Astrocyte of the spinal cord (primary cell): ENCODE measurements around the gene GAREM1.
A peak's percentile ranks its signal among the peaks of the same experiment; 100 is the strongest.

Experiments
- DNase-seq: peaks from one replicate; pipeline ENCODE4 v3.0.0; 2011; ENCODE audit warnings: low read depth, low spot score
- H3K4me3 ChIP-seq: 2 replicates; pipeline ENCODE4 v1.5.1; 2011; ENCODE audit warnings: low read depth, mild to moderate bottlenecking, low read length, moderate library complexity
- in situ Hi-C: cut with HindIII; loops from 2 replicates; pipeline ENCODE4 v1.10.0; 2017; ENCODE audit warnings: low sequenced_read_pairs
- TF ChIP-seq, protein P1 (sequence below): IDR thresholded peaks from 2 replicates; pipeline ENCODE4 v1.5.1; 2012; ENCODE audit warnings: low read depth, mild to moderate bottlenecking, low read length, inconsistent platforms

Gene GAREM1

DNA sequence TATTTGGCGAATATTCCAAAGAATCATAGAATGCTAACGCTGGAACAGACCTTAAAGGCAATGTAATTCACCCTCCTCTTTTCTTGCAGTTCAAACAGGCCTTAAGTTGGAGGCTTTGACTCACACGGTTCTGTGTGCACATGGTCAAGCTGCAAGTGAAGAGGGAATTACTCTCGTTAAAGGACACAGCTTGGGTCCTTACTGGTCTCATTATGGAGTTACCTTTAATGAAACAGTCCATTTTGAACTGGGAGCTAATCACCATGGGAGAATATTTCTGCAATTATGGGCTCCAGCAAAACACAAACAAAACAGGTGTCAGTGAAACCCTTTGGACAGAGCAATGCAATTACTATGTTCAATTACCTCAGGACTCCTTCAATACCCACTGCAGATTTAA, 135.5 kb downstream of the GAREM1 start:
- DNase-seq: no peak
- in situ Hi-C loops: no loop called here
- TF ChIP-seq, protein P1, sequence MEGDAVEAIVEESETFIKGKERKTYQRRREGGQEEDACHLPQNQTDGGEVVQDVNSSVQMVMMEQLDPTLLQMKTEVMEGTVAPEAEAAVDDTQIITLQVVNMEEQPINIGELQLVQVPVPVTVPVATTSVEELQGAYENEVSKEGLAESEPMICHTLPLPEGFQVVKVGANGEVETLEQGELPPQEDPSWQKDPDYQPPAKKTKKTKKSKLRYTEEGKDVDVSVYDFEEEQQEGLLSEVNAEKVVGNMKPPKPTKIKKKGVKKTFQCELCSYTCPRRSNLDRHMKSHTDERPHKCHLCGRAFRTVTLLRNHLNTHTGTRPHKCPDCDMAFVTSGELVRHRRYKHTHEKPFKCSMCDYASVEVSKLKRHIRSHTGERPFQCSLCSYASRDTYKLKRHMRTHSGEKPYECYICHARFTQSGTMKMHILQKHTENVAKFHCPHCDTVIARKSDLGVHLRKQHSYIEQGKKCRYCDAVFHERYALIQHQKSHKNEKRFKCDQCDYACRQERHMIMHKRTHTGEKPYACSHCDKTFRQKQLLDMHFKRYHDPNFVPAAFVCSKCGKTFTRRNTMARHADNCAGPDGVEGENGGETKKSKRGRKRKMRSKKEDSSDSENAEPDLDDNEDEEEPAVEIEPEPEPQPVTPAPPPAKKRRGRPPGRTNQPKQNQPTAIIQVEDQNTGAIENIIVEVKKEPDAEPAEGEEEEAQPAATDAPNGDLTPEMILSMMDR: no peak
- H3K4me3 ChIP-seq: no peak overlapping the region

DNA sequence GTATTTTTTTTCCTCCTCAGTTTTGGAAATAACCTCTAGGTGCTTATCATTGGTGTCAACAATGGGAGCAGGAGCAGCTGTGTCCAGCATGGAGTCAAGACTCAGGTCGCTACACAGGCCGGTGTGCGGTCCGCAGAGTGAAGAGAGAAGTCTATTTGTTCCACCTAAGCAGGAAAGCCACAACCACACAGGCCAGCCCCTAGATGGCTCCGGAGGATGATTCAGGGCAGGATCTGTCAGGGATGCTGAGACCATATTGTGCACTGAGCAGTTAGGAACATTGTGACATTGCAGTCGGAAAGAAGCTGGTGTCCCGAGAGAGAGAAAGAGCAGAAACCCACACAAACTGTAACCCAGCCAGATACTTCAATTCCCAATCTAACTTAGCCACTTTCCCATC, 136.9 kb downstream of the GAREM1 start:
- no peak for DNase-seq
- in situ Hi-C loops: no loop called here
- TF ChIP-seq, protein P1: peak; percentile 16
- H3K4me3 ChIP-seq: no peak overlapping the region

DNA sequence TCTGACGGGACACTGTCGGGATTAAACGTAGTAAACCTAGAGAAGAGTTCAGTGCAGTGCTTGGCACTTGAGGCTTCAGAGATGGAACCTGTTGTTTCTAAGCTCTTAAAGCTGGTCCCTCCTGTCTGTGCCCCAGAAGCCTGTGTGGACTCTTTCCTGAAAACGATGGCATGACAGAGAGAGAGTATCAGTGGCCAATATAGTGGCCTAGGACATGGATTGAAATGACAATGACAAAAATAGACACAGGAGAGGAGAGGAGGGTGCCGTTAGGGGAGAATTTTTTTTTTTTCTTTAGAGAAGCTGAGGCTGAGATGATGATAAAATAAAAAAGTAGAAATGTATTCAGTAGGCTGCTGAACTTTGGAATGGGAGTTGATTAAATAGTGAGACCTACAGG, 138.0 kb downstream of the GAREM1 start:
- no peak overlapping the region for H3K4me3 ChIP-seq
- DNase-seq: no peak
- TF ChIP-seq, protein P1: no peak
- in situ Hi-C loops: no loop called here

DNA sequence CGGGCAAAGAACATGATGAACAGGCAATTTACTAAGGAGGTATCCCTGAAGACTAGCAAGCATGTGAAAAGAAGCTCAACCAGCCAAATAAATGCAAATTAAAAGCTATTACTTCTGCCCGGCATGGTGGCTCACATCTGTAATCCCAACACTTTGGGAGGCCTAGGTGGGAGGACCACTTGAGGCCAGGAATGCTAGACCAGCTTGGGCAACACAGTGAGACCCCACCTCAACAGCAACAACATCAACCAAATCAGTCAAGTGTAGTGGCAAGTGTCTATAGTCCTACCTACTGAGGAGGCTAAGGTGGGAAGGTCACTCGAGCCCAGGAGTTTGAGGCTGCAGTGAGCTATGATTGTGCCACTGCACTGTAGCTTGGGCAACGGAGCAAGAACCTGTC, 141.7 kb downstream of the GAREM1 start:
- in situ Hi-C loops: no loop called here
- TF ChIP-seq, protein P1: no peak
- no peak overlapping the region for H3K4me3 ChIP-seq
- DNase-seq: no peak

DNA sequence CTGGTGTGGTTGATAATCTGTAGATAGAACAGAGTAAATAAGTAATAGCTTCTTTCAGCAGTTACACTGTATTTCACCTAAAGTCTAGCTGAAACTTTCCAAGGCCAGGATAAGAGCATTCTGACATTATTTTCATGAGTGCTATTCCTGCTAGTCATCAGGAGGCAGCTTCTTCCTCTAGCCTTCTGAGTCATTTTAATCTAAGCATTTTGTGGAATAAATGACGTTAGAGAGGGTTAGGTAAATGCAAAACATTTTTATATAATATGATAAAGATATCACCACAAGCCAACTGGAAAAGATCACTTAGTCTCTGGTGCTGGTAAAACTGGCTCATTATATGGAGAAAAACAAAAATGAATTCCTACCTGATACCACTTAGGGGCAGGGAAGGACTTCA, 142.3 kb downstream of the GAREM1 start:
- in situ Hi-C loops: no loop called here
- TF ChIP-seq, protein P1: no peak
- H3K4me3 ChIP-seq: no peak overlapping the region
- peak; percentile 44 for DNase-seq

DNA sequence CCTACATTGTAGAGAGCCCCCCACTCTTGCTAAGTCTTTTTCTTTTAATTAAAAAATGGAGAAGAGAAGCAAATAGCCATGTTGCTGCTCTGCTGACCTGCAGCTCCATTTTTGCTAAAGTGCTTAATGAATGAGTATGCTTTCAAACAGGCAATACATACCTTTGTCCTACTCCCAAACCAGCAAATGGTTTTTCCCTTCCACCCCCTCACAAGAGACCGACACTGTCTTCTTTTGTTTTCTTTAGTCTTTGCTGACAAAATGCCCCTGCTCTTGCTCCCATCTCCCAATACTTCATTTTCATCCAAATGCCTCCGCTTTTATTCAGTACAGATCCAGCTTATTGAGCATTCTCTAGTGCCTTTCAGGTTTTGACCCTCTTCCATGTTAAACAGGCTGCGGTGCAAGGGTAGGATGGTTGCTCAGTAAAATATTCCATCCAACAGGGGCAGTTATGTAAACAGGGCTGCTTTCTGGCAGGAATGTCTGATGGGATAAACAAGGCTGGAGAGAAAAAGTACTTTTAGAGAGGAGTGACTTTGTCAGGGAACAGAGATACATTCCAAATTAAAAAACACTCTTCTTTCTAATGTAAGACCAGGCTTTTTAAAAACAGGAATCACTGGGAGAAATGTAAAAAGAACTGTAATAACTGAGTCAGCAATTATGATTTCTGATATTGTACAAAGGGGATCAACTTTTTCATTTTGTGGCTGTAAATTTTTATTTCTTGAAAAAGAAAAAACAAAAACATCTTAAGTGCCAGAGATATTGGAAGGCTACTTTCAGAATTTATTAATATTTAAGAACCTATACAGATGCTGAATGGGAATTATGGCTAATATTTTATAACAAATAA, 144.0 kb downstream of the GAREM1 start:
- DNase-seq: no peak
- TF ChIP-seq, protein P1: no peak
- no peak overlapping the region for H3K4me3 ChIP-seq
- in situ Hi-C loops: no loop called here

DNA sequence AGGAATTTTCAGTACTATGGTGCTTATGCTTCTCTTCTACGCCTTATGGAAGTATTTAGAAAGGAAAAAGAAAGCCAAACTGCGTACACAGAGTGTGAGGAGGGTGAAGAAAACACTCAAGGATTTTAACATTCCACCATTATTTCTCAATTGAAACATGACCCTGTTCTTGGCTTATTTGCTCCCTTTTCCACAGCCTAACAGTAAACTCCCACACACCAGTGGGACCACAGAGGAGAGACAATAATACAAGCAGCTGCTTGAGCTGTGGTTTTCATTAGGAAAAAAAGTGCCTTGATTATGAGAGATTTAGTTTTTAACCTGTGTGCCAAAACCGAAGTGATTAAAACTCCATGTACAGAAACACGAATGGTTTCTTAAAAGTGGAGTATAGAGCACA, 146.5 kb downstream of the GAREM1 start:
- in situ Hi-C loops: no loop called here
- TF ChIP-seq, protein P1: no peak
- no peak overlapping the region for H3K4me3 ChIP-seq
- DNase-seq: no peak
